Mesenchymal stem cell (in vitro differentiated cells and primary cell): ENCODE results near the gene GOLPH3.

Experiments used
- DNase-seq: peaks from one replicate; pipeline ENCODE4 v3.0.0-alpha.2; 2013
- H2AFZ ChIP-seq: one replicate; pipeline ENCODE4 v1.6.1; 2013; ENCODE audit warnings: low read depth, mild to moderate bottlenecking, control low read depth, inconsistent platforms, low read length, moderate library complexity
- H2AK5ac ChIP-seq: 2 replicates; pipeline ENCODE4 v1.6.1; 2013; ENCODE audit warnings: low read length, moderate library complexity, mild to moderate bottlenecking, inconsistent platforms; ENCODE audit not compliant: severe bottlenecking
- H2BK120ac ChIP-seq: one replicate; pipeline ENCODE4 v1.6.1; 2013; ENCODE audit warnings: low read depth, mild to moderate bottlenecking, inconsistent platforms, low read length, moderate library complexity
- H2BK12ac ChIP-seq, 2 experiments: one replicate each; pipeline ENCODE4 v1.6.1; 2013; ENCODE audit warnings: inconsistent platforms in 2 of 2, low read length in 2 of 2, mild to moderate bottlenecking in 2 of 2, moderate library complexity in 2 of 2, control low read depth in 1 of 2
- H2BK15ac ChIP-seq: one replicate; pipeline ENCODE4 v1.6.1; 2013; ENCODE audit warnings: mild to moderate bottlenecking, low read depth, inconsistent platforms; ENCODE audit not compliant: poor library complexity, severe bottlenecking
- H2BK5ac ChIP-seq: 2 replicates; pipeline ENCODE4 v1.6.1; 2013; ENCODE audit warnings: low read depth, mild to moderate bottlenecking, low read length, control low read depth, inconsistent platforms; ENCODE audit not compliant: poor library complexity, severe bottlenecking
- H3K14ac ChIP-seq, 2 experiments: one replicate each; pipeline ENCODE4 v1.6.1; 2013; ENCODE audit warnings: inconsistent platforms in 2 of 2, low read length in 2 of 2, control low read depth in 1 of 2, mild to moderate bottlenecking in 1 of 2, moderate library complexity in 1 of 2
- H3K18ac ChIP-seq, 2 experiments: one replicate each; pipeline ENCODE4 v1.6.1; 2013; ENCODE audit warnings: inconsistent platforms in 2 of 2, low read length in 2 of 2, control low read depth in 1 of 2, low read depth in 1 of 2, mild to moderate bottlenecking in 1 of 2
- H3K23ac ChIP-seq, 2 experiments: one replicate each; pipeline ENCODE4 v1.6.1; 2013; ENCODE audit warnings: inconsistent platforms in 2 of 2, low read length in 2 of 2, mild to moderate bottlenecking in 2 of 2, moderate library complexity in 2 of 2, control low read depth in 1 of 2
- H3K27ac ChIP-seq: 2 replicates; pipeline ENCODE4 v1.5.1; 2013; ENCODE audit warnings: mild to moderate bottlenecking, moderate library complexity, low read length, control low read depth, inconsistent platforms; ENCODE audit not compliant: poor library complexity, severe bottlenecking
- H3K27me3 ChIP-seq, 2 experiments: 2 replicates each; pipeline versions ENCODE4 v1.6.1 to v1.7.0; 2013; ENCODE audit warnings: low read length in 2 of 2, mild to moderate bottlenecking in 2 of 2, moderate library complexity in 2 of 2, control low read depth in 1 of 2, inconsistent platforms in 1 of 2; ENCODE audit not compliant: control insufficient read depth in 1 of 2, insufficient read depth in 1 of 2
- H3K36me3 ChIP-seq, 2 experiments: 2 replicates each; pipeline versions ENCODE4 v1.6.1 to v1.7.0; 2013; ENCODE audit warnings: low read length in 2 of 2, control low read depth in 1 of 2, inconsistent platforms in 1 of 2, low read depth in 1 of 2, mild to moderate bottlenecking in 1 of 2; ENCODE audit not compliant: insufficient read depth in 2 of 2, control insufficient read depth in 1 of 2
- H3K4ac ChIP-seq, 2 experiments: one replicate each; pipeline ENCODE4 v1.6.1; 2013; ENCODE audit warnings: inconsistent platforms in 2 of 2, low read length in 2 of 2, mild to moderate bottlenecking in 2 of 2, moderate library complexity in 2 of 2, control low read depth in 1 of 2, low read depth in 1 of 2
- H3K4me1 ChIP-seq: 2 replicates; pipeline ENCODE4 v1.6.1; 2013; ENCODE audit warnings: low read depth, low read length, control low read depth; ENCODE audit not compliant: control insufficient read depth, insufficient read depth
- H3K4me2 ChIP-seq: 2 replicates; pipeline ENCODE4 v1.6.1; 2013; ENCODE audit warnings: low read length, mild to moderate bottlenecking, inconsistent platforms; ENCODE audit not compliant: poor library complexity, severe bottlenecking
- H3K4me3 ChIP-seq, 2 experiments: 2 replicates each; pipeline versions ENCODE4 v1.5.1 to v1.7.0; 2013; ENCODE audit warnings: low read length in 2 of 2, mild to moderate bottlenecking in 2 of 2, control low read depth in 1 of 2, low read depth in 1 of 2; ENCODE audit not compliant: insufficient read depth in 1 of 2
- H3K79me1 ChIP-seq: replicated peaks from 2 replicates; pipeline ENCODE4 v1.6.1; 2013; ENCODE audit warnings: mild to moderate bottlenecking, control low read depth, low read length, inconsistent platforms; ENCODE audit not compliant: poor library complexity, severe bottlenecking
- H3K9ac ChIP-seq: 2 replicates; pipeline ENCODE4 v1.7.0; 2013; ENCODE audit warnings: mild to moderate bottlenecking, low read length, moderate library complexity
- H3K9me3 ChIP-seq: 2 replicates; pipeline ENCODE4 v1.7.0; 2013; ENCODE audit warnings: mild to moderate bottlenecking, low read length; ENCODE audit not compliant: control insufficient read depth
- H4K8ac ChIP-seq: one replicate; pipeline ENCODE4 v1.6.1; 2013; ENCODE audit warnings: inconsistent platforms, mild to moderate bottlenecking, low read length, moderate library complexity
- H4K91ac ChIP-seq: one replicate; pipeline ENCODE4 v1.6.1; 2013; ENCODE audit warnings: mild to moderate bottlenecking, low read length, inconsistent platforms
- WGBS: methylation state at CpG from one replicate; pipeline ENCODE4 v1.1.7; 2013; ENCODE audit warnings: mixed read lengths; 5-methylcytosine and 5-hydroxymethylcytosine counted together

The GOLPH3 gene

GRCh38 chr5:32136342-32136741, 37.8 kb downstream of the GOLPH3 start:
- Histone ChIP-seq H3K9me3 (no peaks in the 10 kb centered on the region), H3K36me3 (peaks cover 14 to 52% of the 10 kb centered on the region in 2 experiments), H3K14ac (no peak overlapping the region), H3K4ac (no peak overlapping the region), H4K91ac (no peak overlapping the region), H2AK5ac (no peak overlapping the region), H3K23ac (no peak overlapping the region), H3K9ac (no peak overlapping the region), H3K4me2 (no peak overlapping the region), H3K4me3 (no peak overlapping the region), H4K8ac (no peak overlapping the region), H3K27me3 (no peaks in the 10 kb centered on the region), H3K18ac (no peak overlapping the region), H2BK15ac (no peak overlapping the region), H3K79me1 (peaks cover 15% of the 10 kb centered on the region), H3K4me1 (no peaks in the 10 kb centered on the region), H2BK5ac (no peak overlapping the region), H2AFZ (no peak overlapping the region), H3K27ac (no peak overlapping the region), H2BK120ac (no peak overlapping the region), H2BK12ac (no peak overlapping the region)
- no peak for DNase-seq
- 100% methylated on average over 2 of the region's 7 CpGs for WGBS

- H3K23ac ChIP-seq = no peak overlapping the region
- peaks cover 14 to 55% of the 10 kb centered on the region in 2 experiments for H3K36me3 ChIP-seq
- no peak overlapping the region for H3K4ac ChIP-seq
- H3K4me3 ChIP-seq = no peak overlapping the region
- H2BK120ac ChIP-seq = no peak overlapping the region
- no peak overlapping the region for H2BK12ac ChIP-seq
- no peak overlapping the region for H3K27ac ChIP-seq
- no peak for DNase-seq
- no peak overlapping the region for H2AFZ ChIP-seq
- H4K91ac ChIP-seq = no peak overlapping the region
- no peak overlapping the region for H4K8ac ChIP-seq
- H3K4me2 ChIP-seq = no peak overlapping the region
- H3K9ac ChIP-seq = no peak overlapping the region
- H3K27me3 ChIP-seq = no peaks in the 10 kb centered on the region
- no peak overlapping the region for H3K18ac ChIP-seq
- H3K79me1 ChIP-seq = peaks cover 15% of the 10 kb centered on the region
- no peaks in the 10 kb centered on the region for H3K4me1 ChIP-seq
- no peak overlapping the region for H2BK5ac ChIP-seq
- no peak overlapping the region for H3K14ac ChIP-seq
- H2AK5ac ChIP-seq = no peak overlapping the region
- no CpG with 5 or more reads among the region's 1 CpG for WGBS
- no peak overlapping the region for H2BK15ac ChIP-seq
- H3K9me3 ChIP-seq = no peaks in the 10 kb centered on the region
Measured at GRCh38 chr5:32135086-32135485, 39.0 kb downstream of the GOLPH3 start.

GRCh38 chr5:32132757-32133156, 41.4 kb downstream of the GOLPH3 start:
- no peak overlapping the region for H2BK15ac ChIP-seq
- H2AFZ ChIP-seq = no peak overlapping the region
- no peak overlapping the region for H2BK5ac ChIP-seq
- H3K4me3 ChIP-seq = no peak overlapping the region
- H3K18ac ChIP-seq = no peak overlapping the region
- H3K23ac ChIP-seq = no peak overlapping the region
- no peak overlapping the region for H2AK5ac ChIP-seq
- no peak for DNase-seq
- peaks cover 16% of the 10 kb centered on the region for H3K79me1 ChIP-seq
- H2BK120ac ChIP-seq = no peak overlapping the region
- no peaks in the 10 kb centered on the region for H3K9me3 ChIP-seq
- H3K4ac ChIP-seq = no peak overlapping the region
- no peak overlapping the region for H3K14ac ChIP-seq
- H4K91ac ChIP-seq = no peak overlapping the region
- H3K36me3 ChIP-seq = peaks cover 20 to 53% of the 10 kb centered on the region in 2 experiments
- H3K4me1 ChIP-seq = peaks cover under 1% of the 10 kb centered on the region
- H3K27me3 ChIP-seq = no peaks in the 10 kb centered on the region
- no peak overlapping the region for H3K4me2 ChIP-seq
- no peak overlapping the region for H3K9ac ChIP-seq
- H3K27ac ChIP-seq = no peak overlapping the region
- no peak overlapping the region for H4K8ac ChIP-seq
- no peak overlapping the region for H2BK12ac ChIP-seq

GRCh38 chr5:32131604-32132003, 42.5 kb downstream of the GOLPH3 start:
- Histone ChIP-seq H4K8ac (no peak overlapping the region), H3K14ac (no peak overlapping the region), H3K9me3 (no peaks in the 10 kb centered on the region), H3K4me1 (peaks cover 2% of the 10 kb centered on the region), H2AFZ (no peak overlapping the region), H2AK5ac (no peak overlapping the region), H3K27ac (no peak overlapping the region), H3K18ac (no peak overlapping the region), H2BK12ac (no peak overlapping the region), H3K23ac (no peak overlapping the region), H3K9ac (no peak overlapping the region), H3K79me1 (peaks cover 14% of the 10 kb centered on the region), H3K4me3 (no peak overlapping the region), H3K4me2 (no peak overlapping the region), H4K91ac (no peak overlapping the region), H3K36me3 (peaks cover 21 to 55% of the 10 kb centered on the region in 2 experiments), H2BK15ac (no peak overlapping the region), H3K4ac (no peak overlapping the region), H3K27me3 (no peaks in the 10 kb centered on the region), H2BK120ac (no peak overlapping the region), H2BK5ac (no peak overlapping the region)
- WGBS = no CpG with 5 or more reads among the region's 1 CpG
- DNase-seq = no peak
